ENCODE data around the gene DEAF1.

GRCh38 chr11:703506-703905 lies 8.5 kb upstream of the DEAF1 start:
- TF ChIP-seq SIN3A (IDR thresholded peaks at IDR 0.05; ENCODE audit: borderline replicate concordance, insufficient read depth, low read length): no peak
- TF ChIP-seq, protein P1, sequence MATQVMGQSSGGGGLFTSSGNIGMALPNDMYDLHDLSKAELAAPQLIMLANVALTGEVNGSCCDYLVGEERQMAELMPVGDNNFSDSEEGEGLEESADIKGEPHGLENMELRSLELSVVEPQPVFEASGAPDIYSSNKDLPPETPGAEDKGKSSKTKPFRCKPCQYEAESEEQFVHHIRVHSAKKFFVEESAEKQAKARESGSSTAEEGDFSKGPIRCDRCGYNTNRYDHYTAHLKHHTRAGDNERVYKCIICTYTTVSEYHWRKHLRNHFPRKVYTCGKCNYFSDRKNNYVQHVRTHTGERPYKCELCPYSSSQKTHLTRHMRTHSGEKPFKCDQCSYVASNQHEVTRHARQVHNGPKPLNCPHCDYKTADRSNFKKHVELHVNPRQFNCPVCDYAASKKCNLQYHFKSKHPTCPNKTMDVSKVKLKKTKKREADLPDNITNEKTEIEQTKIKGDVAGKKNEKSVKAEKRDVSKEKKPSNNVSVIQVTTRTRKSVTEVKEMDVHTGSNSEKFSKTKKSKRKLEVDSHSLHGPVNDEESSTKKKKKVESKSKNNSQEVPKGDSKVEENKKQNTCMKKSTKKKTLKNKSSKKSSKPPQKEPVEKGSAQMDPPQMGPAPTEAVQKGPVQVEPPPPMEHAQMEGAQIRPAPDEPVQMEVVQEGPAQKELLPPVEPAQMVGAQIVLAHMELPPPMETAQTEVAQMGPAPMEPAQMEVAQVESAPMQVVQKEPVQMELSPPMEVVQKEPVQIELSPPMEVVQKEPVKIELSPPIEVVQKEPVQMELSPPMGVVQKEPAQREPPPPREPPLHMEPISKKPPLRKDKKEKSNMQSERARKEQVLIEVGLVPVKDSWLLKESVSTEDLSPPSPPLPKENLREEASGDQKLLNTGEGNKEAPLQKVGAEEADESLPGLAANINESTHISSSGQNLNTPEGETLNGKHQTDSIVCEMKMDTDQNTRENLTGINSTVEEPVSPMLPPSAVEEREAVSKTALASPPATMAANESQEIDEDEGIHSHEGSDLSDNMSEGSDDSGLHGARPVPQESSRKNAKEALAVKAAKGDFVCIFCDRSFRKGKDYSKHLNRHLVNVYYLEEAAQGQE (IDR thresholded peaks at IDR 0.05; ENCODE audit: insufficient read depth in 1 of 2, low read depth in 2 of 2, low read length in 2 of 2): no peak
- no peak for TF ChIP-seq FOXP2 (optimal IDR thresholded peaks at IDR 0.05; ENCODE audit: borderline replicate concordance, extremely low read depth, extremely low read length, insufficient read depth)
- TF ChIP-seq POLR2AphosphoS5 (IDR thresholded peaks at IDR 0.05; ENCODE audit: low read depth, low read length): no peak
- TF ChIP-seq TAF1 (IDR thresholded peaks at IDR 0.05; ENCODE audit: borderline replicate concordance, insufficient read depth, low read length): no peak

All from PFSK-1 (cell line).